AG09309 (cell line): ENCODE measurements around the gene GPR157.

Experiments used
- DNase-seq: peaks from one replicate; pipeline ENCODE4 v3.0.0-alpha.2; 2010; ENCODE audit warnings: low read depth
- H3K4me3 ChIP-seq: 2 replicates; pipeline ENCODE4 v1.5.1; 2011; ENCODE audit warnings: mild to moderate bottlenecking, low read depth, low read length, moderate library complexity; ENCODE audit not compliant: control insufficient read depth
- TF ChIP-seq, protein P1 (sequence below): IDR thresholded peaks from 2 replicates; pipeline ENCODE4 v1.5.1; 2011; ENCODE audit warnings: mild to moderate bottlenecking, low read depth, low read length, inconsistent platforms; ENCODE audit not compliant: insufficient read depth, control insufficient read depth; ENCODE audit errors: missing control alignments

Gene GPR157

DNA sequence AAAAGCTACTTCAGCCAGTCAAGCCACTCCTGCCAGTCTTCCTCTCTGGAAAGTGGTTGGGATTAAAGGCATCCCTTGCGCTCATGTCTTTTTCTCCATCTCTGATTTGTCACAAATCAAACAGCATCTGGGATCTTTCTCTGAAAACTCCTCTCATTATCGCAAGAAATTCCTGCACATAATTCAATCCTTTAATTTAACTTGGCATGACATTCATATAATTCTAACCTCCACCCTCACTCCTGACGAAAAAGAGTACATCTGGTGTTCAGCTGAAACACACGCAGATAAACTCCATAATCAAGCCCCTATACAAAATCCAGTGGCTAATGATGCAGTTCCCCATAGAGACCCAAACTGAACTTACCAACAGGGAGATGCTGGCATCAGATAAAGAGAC lies 40.1 kb downstream of the GPR157 start:
- TF ChIP-seq, protein P1, sequence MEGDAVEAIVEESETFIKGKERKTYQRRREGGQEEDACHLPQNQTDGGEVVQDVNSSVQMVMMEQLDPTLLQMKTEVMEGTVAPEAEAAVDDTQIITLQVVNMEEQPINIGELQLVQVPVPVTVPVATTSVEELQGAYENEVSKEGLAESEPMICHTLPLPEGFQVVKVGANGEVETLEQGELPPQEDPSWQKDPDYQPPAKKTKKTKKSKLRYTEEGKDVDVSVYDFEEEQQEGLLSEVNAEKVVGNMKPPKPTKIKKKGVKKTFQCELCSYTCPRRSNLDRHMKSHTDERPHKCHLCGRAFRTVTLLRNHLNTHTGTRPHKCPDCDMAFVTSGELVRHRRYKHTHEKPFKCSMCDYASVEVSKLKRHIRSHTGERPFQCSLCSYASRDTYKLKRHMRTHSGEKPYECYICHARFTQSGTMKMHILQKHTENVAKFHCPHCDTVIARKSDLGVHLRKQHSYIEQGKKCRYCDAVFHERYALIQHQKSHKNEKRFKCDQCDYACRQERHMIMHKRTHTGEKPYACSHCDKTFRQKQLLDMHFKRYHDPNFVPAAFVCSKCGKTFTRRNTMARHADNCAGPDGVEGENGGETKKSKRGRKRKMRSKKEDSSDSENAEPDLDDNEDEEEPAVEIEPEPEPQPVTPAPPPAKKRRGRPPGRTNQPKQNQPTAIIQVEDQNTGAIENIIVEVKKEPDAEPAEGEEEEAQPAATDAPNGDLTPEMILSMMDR, result no peak
- DNase-seq, result no peak
- no peak overlapping the region for H3K4me3 ChIP-seq

DNA sequence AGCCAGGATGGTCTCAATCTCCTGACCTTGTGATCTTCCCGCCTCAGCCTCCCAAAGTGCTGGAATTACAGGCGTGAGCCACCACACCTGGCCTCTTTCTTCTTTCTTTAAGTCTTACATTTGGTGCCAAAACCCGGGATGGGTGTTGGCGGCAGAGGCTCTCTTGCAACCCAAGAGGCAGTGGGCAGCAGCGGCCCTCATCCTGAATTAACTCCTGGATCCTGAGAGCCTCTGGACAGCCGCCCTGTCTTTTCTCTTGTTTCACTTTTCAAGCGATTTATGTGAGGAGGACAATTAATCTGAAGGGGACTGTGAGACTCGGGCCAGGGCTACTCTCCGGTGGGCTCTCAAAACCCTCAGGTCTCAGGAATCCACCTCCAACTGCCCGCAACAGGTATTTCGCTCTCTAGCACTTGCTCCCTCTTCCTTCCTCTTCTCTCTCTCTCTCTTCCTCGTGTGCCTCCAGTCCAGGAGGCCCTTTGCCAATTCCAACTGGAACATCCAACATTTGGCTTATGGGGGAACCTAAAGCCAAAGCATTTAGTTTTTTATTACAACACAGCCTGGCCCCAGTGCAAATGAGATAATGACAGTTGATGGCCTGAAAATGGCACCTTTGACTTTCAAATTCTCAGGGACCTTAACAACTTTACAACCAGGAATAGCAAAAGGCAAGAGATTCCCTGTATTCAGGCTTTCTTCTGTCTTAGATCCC lies 41.3 kb downstream of the GPR157 start:
- no peak for DNase-seq
- no peak overlapping the region for H3K4me3 ChIP-seq
- TF ChIP-seq, protein P1, result no peak

DNA sequence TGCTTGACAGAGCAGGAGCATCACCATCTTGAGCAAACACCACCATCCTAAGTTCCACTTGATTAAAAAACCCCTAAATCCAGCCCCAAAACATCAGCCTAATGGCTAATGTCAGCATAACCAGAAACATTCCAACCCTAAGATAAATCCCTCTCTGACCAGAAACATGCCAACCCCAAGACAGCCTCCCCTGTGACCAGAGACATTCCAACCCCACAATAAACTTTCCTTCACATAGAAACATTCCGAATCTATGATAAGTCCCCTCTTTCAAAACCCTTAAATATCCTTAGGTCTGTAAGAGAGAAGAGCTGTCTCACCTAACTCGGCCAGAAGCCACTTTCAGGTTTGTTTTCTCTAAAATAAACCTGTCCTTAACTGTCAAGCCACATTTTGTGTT lies 42.1 kb downstream of the GPR157 start:
- H3K4me3 ChIP-seq, result no peak overlapping the region
- no peak for DNase-seq
- TF ChIP-seq, protein P1, result no peak

DNA sequence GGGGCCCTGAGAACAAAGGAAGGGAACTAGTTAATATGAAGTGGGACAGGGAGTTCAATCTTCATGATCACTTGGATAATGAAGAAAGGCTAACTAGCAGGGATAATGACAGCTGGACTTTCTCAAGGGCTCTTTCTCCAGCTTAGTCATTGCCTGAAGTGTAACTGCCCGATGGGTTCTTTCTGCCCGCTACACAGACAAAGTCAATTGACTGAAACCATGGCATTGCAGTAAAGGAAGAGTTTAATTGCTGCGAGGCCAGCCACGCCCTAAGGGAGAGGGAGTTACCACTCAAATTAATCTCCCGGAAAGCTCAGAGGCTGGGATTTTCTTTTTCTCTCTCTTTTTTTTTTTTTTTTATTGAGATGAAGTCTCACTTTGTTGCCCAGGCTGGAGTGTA lies 42.9 kb downstream of the GPR157 start:
- DNase-seq, result no peak
- H3K4me3 ChIP-seq, result no peak overlapping the region
- TF ChIP-seq, protein P1, result no peak

DNA sequence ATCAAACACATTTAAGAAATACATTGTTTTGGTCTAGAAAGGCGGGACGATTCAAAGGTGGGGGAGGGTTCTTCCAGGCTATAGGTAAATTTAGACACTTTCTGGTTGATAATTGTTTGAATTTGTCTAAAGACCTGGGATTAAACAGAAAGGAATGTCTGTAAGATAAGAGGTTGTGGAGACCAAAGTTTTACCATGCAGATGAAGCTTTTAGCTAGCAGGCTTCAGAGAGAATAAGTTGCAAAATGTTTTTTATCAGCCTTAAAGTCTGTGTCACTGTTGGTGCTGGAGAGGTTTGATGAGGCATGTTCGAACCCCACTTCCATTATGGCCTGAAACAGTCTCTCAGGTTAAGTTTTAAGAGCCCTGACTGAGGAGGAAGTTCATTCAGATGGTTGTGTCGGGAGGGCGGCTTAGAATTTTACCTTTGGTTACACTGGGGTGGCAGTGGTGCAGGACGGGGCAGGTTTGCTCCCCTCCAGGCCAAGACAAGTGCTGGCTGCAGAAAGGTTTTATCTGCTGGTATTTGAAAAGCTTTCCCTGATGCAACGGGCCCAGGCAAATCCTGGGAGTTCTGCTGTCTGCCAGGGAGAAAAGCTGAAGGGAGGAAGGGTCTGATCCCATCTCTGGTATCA lies 43.5 kb downstream of the GPR157 start:
- no peak for DNase-seq
- TF ChIP-seq, protein P1, result no peak
- H3K4me3 ChIP-seq, result no peak overlapping the region

DNA sequence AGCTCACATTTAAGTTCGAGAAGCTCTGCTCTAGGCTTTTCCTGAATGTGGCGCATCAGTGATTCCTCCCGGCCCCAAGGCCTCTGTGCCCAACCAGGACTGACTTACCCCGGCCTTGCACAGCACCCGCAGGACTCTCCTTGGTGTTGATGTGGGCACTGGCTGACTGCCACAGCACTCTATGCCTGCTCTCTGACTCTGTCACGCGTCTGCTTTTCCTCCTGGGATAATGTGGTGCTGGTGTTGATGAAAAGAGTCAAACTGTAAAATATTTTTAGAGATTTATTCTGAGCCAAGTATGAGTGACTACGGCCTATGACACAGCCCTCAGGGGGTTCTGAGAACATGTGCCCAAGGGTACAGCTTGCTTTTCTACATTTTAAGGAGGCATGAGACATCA lies 44.0 kb downstream of the GPR157 start:
- H3K4me3 ChIP-seq, result no peak overlapping the region
- no peak for DNase-seq

More for the DNA sequence above, 44.0 kb downstream of the GPR157 start:
- TF ChIP-seq, protein P1, result no peak
